ENCODE data around the gene NMT1.

The NMT1 gene

DNA sequence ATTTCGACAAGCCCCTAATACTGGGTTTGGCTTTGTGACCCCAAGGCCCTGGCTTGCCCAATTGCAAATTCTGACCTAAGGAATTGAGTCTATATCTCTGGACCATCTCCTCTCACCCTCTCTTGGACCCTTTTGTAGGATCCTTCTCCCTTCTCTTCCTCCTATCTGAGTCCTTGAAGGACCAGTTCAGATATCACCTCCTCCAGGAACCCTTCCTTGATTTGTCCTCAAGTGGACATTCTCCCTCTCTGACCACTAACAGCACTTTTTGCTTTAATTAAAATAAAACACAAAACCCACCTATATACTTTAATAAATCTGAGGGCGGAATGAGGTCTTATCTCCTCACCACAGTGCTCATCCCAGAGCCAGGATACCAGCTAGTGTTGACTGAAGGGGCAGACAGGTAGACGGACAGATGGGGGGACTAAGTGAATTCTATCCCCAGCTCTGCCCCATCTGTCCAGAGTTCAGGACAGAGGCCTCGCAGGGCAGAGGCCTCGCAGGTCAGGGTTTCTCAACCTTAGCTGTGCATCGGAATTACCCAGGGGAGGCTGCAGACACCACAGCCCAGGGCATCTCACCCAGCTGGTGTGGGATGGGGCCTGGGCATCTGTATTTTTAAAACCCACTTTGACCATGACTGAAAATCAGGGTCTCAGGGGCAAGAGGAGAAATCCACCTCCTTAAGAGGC, 62.1 kb downstream of the NMT1 start:
- TF ChIP-seq, protein P1, sequence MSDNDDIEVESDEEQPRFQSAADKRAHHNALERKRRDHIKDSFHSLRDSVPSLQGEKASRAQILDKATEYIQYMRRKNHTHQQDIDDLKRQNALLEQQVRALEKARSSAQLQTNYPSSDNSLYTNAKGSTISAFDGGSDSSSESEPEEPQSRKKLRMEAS (IDR thresholded peaks at IDR 0.05), result no peak
- TF ChIP-seq RAD21 (IDR thresholded peaks at IDR 0.05; ENCODE audit: low read depth) (no peak), CEBPB (IDR thresholded peaks at IDR 0.05) (no peak), ZBTB7A (IDR thresholded peaks at IDR 0.05; ENCODE audit: low read depth) (no peak), NFIC (IDR thresholded peaks at IDR 0.05) (no peak), FOXM1 (IDR thresholded peaks at IDR 0.05; ENCODE audit: borderline replicate concordance, low read depth) (no peak), TCF12 (IDR thresholded peaks at IDR 0.05; ENCODE audit: low read depth) (no peak), EGR1 (IDR thresholded peaks at IDR 0.05) (no peak), CREB1 (IDR thresholded peaks at IDR 0.05; ENCODE audit: low read depth) (no peak), YY1 (IDR thresholded peaks at IDR 0.05; ENCODE audit: low read depth) (no peak), EP300 (IDR thresholded peaks at IDR 0.05; ENCODE audit: borderline replicate concordance) (no peak), TAF1 (IDR thresholded peaks at IDR 0.05; ENCODE audit: low read depth) (no peak), TEAD4 (IDR thresholded peaks at IDR 0.05) (no peak)
- TF ChIP-seq, protein P2, sequence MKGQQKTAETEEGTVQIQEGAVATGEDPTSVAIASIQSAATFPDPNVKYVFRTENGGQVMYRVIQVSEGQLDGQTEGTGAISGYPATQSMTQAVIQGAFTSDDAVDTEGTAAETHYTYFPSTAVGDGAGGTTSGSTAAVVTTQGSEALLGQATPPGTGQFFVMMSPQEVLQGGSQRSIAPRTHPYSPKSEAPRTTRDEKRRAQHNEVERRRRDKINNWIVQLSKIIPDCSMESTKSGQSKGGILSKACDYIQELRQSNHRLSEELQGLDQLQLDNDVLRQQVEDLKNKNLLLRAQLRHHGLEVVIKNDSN (IDR thresholded peaks at IDR 0.05), result no peak
- TF ChIP-seq, protein P3, sequence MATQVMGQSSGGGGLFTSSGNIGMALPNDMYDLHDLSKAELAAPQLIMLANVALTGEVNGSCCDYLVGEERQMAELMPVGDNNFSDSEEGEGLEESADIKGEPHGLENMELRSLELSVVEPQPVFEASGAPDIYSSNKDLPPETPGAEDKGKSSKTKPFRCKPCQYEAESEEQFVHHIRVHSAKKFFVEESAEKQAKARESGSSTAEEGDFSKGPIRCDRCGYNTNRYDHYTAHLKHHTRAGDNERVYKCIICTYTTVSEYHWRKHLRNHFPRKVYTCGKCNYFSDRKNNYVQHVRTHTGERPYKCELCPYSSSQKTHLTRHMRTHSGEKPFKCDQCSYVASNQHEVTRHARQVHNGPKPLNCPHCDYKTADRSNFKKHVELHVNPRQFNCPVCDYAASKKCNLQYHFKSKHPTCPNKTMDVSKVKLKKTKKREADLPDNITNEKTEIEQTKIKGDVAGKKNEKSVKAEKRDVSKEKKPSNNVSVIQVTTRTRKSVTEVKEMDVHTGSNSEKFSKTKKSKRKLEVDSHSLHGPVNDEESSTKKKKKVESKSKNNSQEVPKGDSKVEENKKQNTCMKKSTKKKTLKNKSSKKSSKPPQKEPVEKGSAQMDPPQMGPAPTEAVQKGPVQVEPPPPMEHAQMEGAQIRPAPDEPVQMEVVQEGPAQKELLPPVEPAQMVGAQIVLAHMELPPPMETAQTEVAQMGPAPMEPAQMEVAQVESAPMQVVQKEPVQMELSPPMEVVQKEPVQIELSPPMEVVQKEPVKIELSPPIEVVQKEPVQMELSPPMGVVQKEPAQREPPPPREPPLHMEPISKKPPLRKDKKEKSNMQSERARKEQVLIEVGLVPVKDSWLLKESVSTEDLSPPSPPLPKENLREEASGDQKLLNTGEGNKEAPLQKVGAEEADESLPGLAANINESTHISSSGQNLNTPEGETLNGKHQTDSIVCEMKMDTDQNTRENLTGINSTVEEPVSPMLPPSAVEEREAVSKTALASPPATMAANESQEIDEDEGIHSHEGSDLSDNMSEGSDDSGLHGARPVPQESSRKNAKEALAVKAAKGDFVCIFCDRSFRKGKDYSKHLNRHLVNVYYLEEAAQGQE (IDR thresholded peaks at IDR 0.05; ENCODE audit: low read depth), result no peak

DNA sequence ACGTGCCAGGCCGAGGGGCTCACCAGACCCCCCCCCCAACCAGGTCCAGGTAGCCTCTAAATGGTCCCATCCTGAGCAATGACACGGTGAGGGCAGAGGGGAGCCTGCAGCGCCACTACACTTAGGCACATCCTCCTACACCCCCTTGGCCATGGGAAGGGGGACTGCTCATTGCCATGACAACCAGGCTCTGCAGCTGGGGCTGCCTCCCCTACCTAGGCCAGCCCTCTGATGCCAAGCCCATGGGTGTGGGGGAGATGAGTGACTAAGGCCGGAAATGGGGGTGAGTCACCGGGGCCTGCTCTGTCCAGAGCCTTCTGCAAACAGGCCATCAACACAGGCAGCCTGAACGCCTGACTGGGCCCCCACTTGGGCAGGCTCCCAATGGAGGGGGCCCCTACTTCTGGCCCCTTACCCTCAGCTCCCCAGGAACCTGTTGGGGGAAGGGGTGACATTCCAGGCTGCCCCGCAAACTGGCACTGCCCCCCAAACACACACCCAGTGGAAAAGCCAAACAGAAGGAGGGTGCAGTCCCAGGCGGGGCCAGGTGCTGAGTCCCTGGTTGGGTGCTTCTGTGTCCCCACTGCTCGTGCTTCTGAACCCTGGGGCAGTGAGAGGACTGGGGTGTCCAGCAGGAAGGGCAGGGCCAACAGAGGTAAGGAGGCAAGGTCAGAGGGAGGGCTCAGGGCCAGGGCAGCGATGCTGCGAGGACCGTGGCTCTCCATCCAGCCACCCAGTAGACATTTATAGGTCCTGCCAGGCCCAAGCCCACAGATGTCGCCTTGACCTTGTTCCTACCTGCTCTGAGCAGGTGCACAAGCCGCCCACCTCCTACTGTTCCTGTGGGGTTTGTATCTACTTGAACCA, 63.0 kb downstream of the NMT1 start:
- peak; percentile 37; the same call in 1 of the 2 replicates for TF ChIP-seq NFIC (IDR thresholded peaks at IDR 0.05)
- TF ChIP-seq TEAD4 (IDR thresholded peaks at IDR 0.05), result no peak
- TF ChIP-seq CREB1 (IDR thresholded peaks at IDR 0.05; ENCODE audit: low read depth), result no peak
- TF ChIP-seq EP300 (IDR thresholded peaks at IDR 0.05; ENCODE audit: borderline replicate concordance), result peak; percentile 60; the same call in 1 of the 2 replicates
- TF ChIP-seq TCF12 (IDR thresholded peaks at IDR 0.05; ENCODE audit: low read depth), result peak; percentile 58; the same call in 1 of the 2 replicates
- TF ChIP-seq FOXM1 (IDR thresholded peaks at IDR 0.05; ENCODE audit: borderline replicate concordance, low read depth), result no peak
- TF ChIP-seq EGR1 (IDR thresholded peaks at IDR 0.05), result no peak
- peak; percentile 20; the same call in 1 of the 2 replicates for TF ChIP-seq YY1 (IDR thresholded peaks at IDR 0.05; ENCODE audit: low read depth)
- TF ChIP-seq ZBTB7A (IDR thresholded peaks at IDR 0.05; ENCODE audit: low read depth), result peak; percentile 81

DNA sequence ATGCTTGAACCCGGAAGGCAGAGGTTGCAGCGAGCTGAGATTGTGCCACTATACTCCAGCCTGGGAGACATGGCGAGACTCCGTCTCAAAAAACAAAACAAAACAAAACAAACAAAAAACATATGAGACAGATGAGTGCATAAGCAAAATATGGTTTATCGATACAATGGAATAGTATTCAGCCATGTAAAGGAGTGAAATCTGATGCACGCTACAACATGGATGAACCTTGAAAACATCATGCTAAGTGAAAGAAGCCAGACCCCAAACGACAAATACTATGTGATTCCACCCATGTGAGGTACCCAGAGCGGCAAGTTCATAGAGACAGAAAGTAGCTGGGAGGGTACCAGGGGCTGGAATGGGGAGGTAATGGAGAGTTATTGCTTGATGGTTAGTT, 64.4 kb downstream of the NMT1 start:
- TF ChIP-seq TEAD4 (IDR thresholded peaks at IDR 0.05), result no peak
- no peak for TF ChIP-seq YY1 (IDR thresholded peaks at IDR 0.05; ENCODE audit: low read depth)
- TF ChIP-seq ZBTB7A (IDR thresholded peaks at IDR 0.05; ENCODE audit: low read depth), result no peak
- TF ChIP-seq CREB1 (IDR thresholded peaks at IDR 0.05; ENCODE audit: low read depth), result no peak
- TF ChIP-seq TCF12 (IDR thresholded peaks at IDR 0.05; ENCODE audit: low read depth), result no peak
- TF ChIP-seq FOXM1 (IDR thresholded peaks at IDR 0.05; ENCODE audit: borderline replicate concordance, low read depth), result no peak
- TF ChIP-seq EP300 (IDR thresholded peaks at IDR 0.05; ENCODE audit: borderline replicate concordance), result no peak
- no peak for TF ChIP-seq CEBPB (IDR thresholded peaks at IDR 0.05)
- no peak for TF ChIP-seq EGR1 (IDR thresholded peaks at IDR 0.05)
- TF ChIP-seq, protein P2 (IDR thresholded peaks at IDR 0.05), result no peak
- TF ChIP-seq NFIC (IDR thresholded peaks at IDR 0.05), result no peak
- TF ChIP-seq TAF1 (IDR thresholded peaks at IDR 0.05; ENCODE audit: low read depth), result no peak
- TF ChIP-seq, protein P1 (IDR thresholded peaks at IDR 0.05), result no peak
- TF ChIP-seq, protein P3 (IDR thresholded peaks at IDR 0.05; ENCODE audit: low read depth), result no peak

DNA sequence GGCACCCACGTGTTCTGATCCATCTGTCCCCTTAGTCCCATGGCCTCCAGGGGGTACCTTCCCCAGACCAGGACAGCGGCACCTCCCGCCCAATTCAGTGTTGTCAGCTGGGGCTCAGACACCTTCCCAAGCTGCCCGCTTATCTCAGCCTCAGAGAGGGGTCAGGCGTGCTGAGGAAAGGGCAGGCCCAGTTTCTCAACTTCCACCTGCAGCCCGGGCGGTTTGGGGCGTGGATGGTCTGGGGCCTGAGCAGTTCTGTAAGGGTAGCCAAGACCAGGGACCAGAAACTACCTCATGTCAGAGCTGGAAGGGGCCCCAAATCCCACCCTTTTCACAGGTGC, 66.1 kb downstream of the NMT1 start:
- TF ChIP-seq, protein P3 (IDR thresholded peaks at IDR 0.05; ENCODE audit: low read depth), result no peak
- TF ChIP-seq, protein P1 (IDR thresholded peaks at IDR 0.05), result no peak
- TF ChIP-seq CREB1 (IDR thresholded peaks at IDR 0.05; ENCODE audit: low read depth), result no peak
- TF ChIP-seq EP300 (IDR thresholded peaks at IDR 0.05; ENCODE audit: borderline replicate concordance), result no peak
- no peak for TF ChIP-seq FOXM1 (IDR thresholded peaks at IDR 0.05; ENCODE audit: borderline replicate concordance, low read depth)
- no peak for TF ChIP-seq ZBTB7A (IDR thresholded peaks at IDR 0.05; ENCODE audit: low read depth)
- TF ChIP-seq TAF1 (IDR thresholded peaks at IDR 0.05; ENCODE audit: low read depth), result no peak
- TF ChIP-seq NFIC (IDR thresholded peaks at IDR 0.05), result no peak
- TF ChIP-seq EGR1 (IDR thresholded peaks at IDR 0.05), result no peak
- TF ChIP-seq TCF12 (IDR thresholded peaks at IDR 0.05; ENCODE audit: low read depth), result no peak
- no peak for TF ChIP-seq RAD21 (IDR thresholded peaks at IDR 0.05; ENCODE audit: low read depth)
